Middle frontal gyrus (tissue), 1 donor: ENCODE data around the gene MTARC2.

Experiments used
- DNase-seq: peaks from one replicate; pipeline ENCODE4 v3.0.0-alpha.2; 2015; ENCODE audit warnings: low spot score; ENCODE audit errors: extremely low spot score

Gene MTARC2

GRCh38 chr1:220800262-220800661, 52.1 kb downstream of the MTARC2 start:
- DNase-seq = no peak

GRCh38 chr1:220803401-220804201, 55.5 kb downstream of the MTARC2 start:
- no peak for DNase-seq

GRCh38 chr1:220804202-220804586, 56.1 kb downstream of the MTARC2 start:
- no peak for DNase-seq

- no peak for DNase-seq
Observed at GRCh38 chr1:220806408-220806807, 58.3 kb downstream of the MTARC2 start.

GRCh38 chr1:220807726-220808125, 59.6 kb downstream of the MTARC2 start:
- no peak for DNase-seq

- no peak for DNase-seq
Observed at GRCh38 chr1:220808345-220809186, 60.4 kb downstream of the MTARC2 start.

- no peak for DNase-seq
Observed at GRCh38 chr1:220809187-220809550, 61.0 kb downstream of the MTARC2 start.

GRCh38 chr1:220809704-220810103, 61.6 kb downstream of the MTARC2 start:
- no peak for DNase-seq

- no peak for DNase-seq
Observed at GRCh38 chr1:220810179-220810653, 62.1 kb downstream of the MTARC2 start.

- no peak for DNase-seq
Observed at GRCh38 chr1:220810963-220811362, 62.8 kb downstream of the MTARC2 start.

- no peak for DNase-seq
Observed at GRCh38 chr1:220811695-220812094, 63.6 kb downstream of the MTARC2 start.

- DNase-seq = no peak
Observed at GRCh38 chr1:220812308-220812707, 64.2 kb downstream of the MTARC2 start.

- DNase-seq = no peak
Observed at GRCh38 chr1:220813013-220813412, 64.9 kb downstream of the MTARC2 start.

GRCh38 chr1:220815409-220815808, 67.3 kb downstream of the MTARC2 start:
- DNase-seq = no peak

GRCh38 chr1:220817907-220818306, 69.8 kb downstream of the MTARC2 start:
- no peak for DNase-seq

GRCh38 chr1:220818421-220819173, 70.5 kb downstream of the MTARC2 start:
- DNase-seq = no peak

- DNase-seq = no peak
Observed at GRCh38 chr1:220819467-220820026, 71.4 kb downstream of the MTARC2 start.

GRCh38 chr1:220824031-220824989, 76.2 kb downstream of the MTARC2 start:
- no peak for DNase-seq

- no peak for DNase-seq
Observed at GRCh38 chr1:220825819-220826551, 77.9 kb downstream of the MTARC2 start.

GRCh38 chr1:220826729-220827128, 78.6 kb downstream of the MTARC2 start:
- no peak for DNase-seq
